Pancreas (tissue), 10 donors: ENCODE data around the gene ARL16. TPM values are rescaled to one million over a fixed set of nuclear protein-coding genes. Genes with fewer than 3 reads are reported as not detected.

Source experiments
- ATAC-seq, 4 donors: fragments of 200-7000 bp; cut with Tn5 transposase; one replicate each; pipeline versions ENCODE4 v1.8.0 to v1.9.1; 2020; ENCODE audit warnings: mild to moderate bottlenecking in 4 of 4, moderate library complexity in 4 of 4
- DNase-seq, 6 donors: peaks; one replicate each; pipeline ENCODE4 v3.0.0-alpha.2; 2020
- FAIRE-seq: peaks from 2 replicates; lab custom pipeline; 2012; peaks lifted over from hg19 to GRCh38; lab: Jason Lieb, UNC
- H3K27ac ChIP-seq, 4 donors: fragments of 200-600 bp; sonication (generic); 1 replicate in 3 of 4; 2 replicates in 1 of 4; pipeline versions ENCODE4 v1.5.0 to v1.8.0; 2020
- H3K27me3 ChIP-seq, 4 donors: fragments of 200-600 bp; one replicate each; pipeline ENCODE4 v1.8.0; 2021
- H3K36me3 ChIP-seq, 3 donors: fragments of 200-600 bp; sonication (generic) in 1 of 3; one replicate each; pipeline versions ENCODE4 v1.5.0 to v1.8.0; 2020 to 2021
- H3K4me1 ChIP-seq, 3 donors: fragments of 200-600 bp; one replicate each; pipeline ENCODE4 v1.8.0; 2021
- H3K4me3 ChIP-seq, 4 donors: fragments of 200-600 bp; sonication (generic) in 2 of 4; one replicate each; pipeline versions ENCODE4 v1.5.0 to v1.8.0; 2020 to 2021
- H3K9me3 ChIP-seq, 4 donors: fragments of 200-600 bp; one replicate each; pipeline ENCODE4 v1.8.0; 2021
- CTCF ChIP-seq, 4 donors: fragments of 200-600 bp; sonication (generic) in 3 of 4; IDR thresholded peaks; one replicate each; pipeline versions ENCODE4 v1.5.0 to v1.8.0; 2021; ENCODE audit warnings: antibody characterized with exemption in 4 of 4
- WGBS, 2 donors: extraction: QIAGEN DNeasy Blood & Tissue Kit; methylation state at CpG; one replicate each; pipeline ENCODE4 v1.1.7; 2013; 5-methylcytosine and 5-hydroxymethylcytosine counted together
- intact Hi-C, 3 donors: fragments of 100-400 bp; cut with DNase I; formaldehyde crosslinking; loops; one replicate each; pipeline versions ENCODE4 v1.11.1 to v1.14.2; 2022
- microRNA-seq, 2 donors: library from miRNA; unstranded; fragments of <30 nt; microRNA quantifications; one replicate each; pipeline versions ENCODE4 to v1.1.0, GENCODE V29; 2019 to 2020
- polyA plus RNA-seq, 2 donors: library from polyadenylated mRNA; stranded (reverse); fragments of 200-250 nt; gene quantifications; one replicate each; pipeline ENCODE4 v1.2.3, GENCODE V29; 2013
- total RNA-seq, 6 donors: library from RNA; stranded (reverse); fragmentation: NEBNext Ultra II Directional in 4 of 6; extraction: Animal tissue kit (Norgen Biotek cat#: 25700) in 4 of 6; gene quantifications; one replicate each; pipeline versions ENCODE4 v1.2.1 to v1.2.4, GENCODE V29; 2021 to 2023
- donor health status: healthy with polysubstance abuse.
- donor health status: DM: no; HTN: no; CAD: no; lungs with moderate emphysema.
- donor health status: DM: no; HTN: no; CAD: no.
- donor health status: control.
- donor health status: control.
- donor health status: Bipolar disorder and iron deficiency.
- donor health status: DM: yes; HTN: yes; CAD: no.
- donor health status: DM: no; HTN: no; CAD: no.
- donor health status: DM: no; HTN: no; CAD: no.
- donor health status: DM: yes; HTN: yes; CAD: no.

The ARL16 gene
- total and polyA plus RNA-seq, 8 donors, result 10.5 to 119 (median 13.7) TPM

GRCh38 chr17:81635431-81635830 lies 48.2 kb downstream of the ARL16 start:
- FAIRE-seq, result no peak
- H3K27ac ChIP-seq, result no peak overlapping the region
- intact Hi-C loops, result no loop called here
- WGBS, 2 donors, result 79 to 82% methylated on average over 5 of the region's 5 CpGs
- TF ChIP-seq CTCF (IDR thresholded peaks at IDR 0.05), result no peak
- H3K4me3 ChIP-seq, result peak overlapping the region in 1 of 4 donors; percentile 95
- H3K36me3 ChIP-seq, result no peaks in the 10 kb centered on the region
- peaks cover 0 to 23% (median 7%) of the 10 kb centered on the region in 3 donors for H3K4me1 ChIP-seq
- no peaks in the 10 kb centered on the region for H3K9me3 ChIP-seq
- no peak for ATAC-seq
- no peaks in the 10 kb centered on the region for H3K27me3 ChIP-seq
- DNase-seq, result peak in 2 of 6 donors; percentile 12 to 19

- intact Hi-C loops, result no loop called here
- no peak overlapping the region for H3K27ac ChIP-seq
- H3K36me3 ChIP-seq, result peaks cover 0 to 21% (median 5%) of the 10 kb centered on the region in 3 donors
- 71 to 86% methylated on average over 7 of the region's 7 CpGs for WGBS, 2 donors
- DNase-seq (peak in 1 of 6 donors; percentile 9), ATAC-seq (no peak), FAIRE-seq (no peak)
- no peaks in the 10 kb centered on the region for H3K9me3 ChIP-seq
- TF ChIP-seq CTCF (IDR thresholded peaks at IDR 0.05), result no peak
- peaks cover 0 to 18% (median 7%) of the 10 kb centered on the region in 3 donors for H3K4me1 ChIP-seq
- H3K4me3 ChIP-seq, result no peak overlapping the region
- no peaks in the 10 kb centered on the region for H3K27me3 ChIP-seq
Measured at GRCh38 chr17:81631482-81631881, 52.1 kb downstream of the ARL16 start.

Small RNA genes within 50 kb of the gene (microRNA-seq; reads per million reads assigned to microRNA genes)
- 0 to 0.29 reads per million in 2 donors for gene MIR6786

Other genes with a start within 250 kb of the ARL16 start
- 1,000 to 10,000 TPM; 1,458 to 2,872 (median 2,024) TPM for gene ACTG1, start 171.0 kb downstream of the ARL16 start, total RNA-seq
- gene ACTG1, start 171.0 kb downstream of the ARL16 start, polyA plus RNA-seq, result 1,000 to 10,000 TPM in 1 of 2 donors, 100 to 1,000 TPM in 1; 889 to 1,003 TPM
- 10 to 100 TPM in 4 of 6 donors, 1 to 10 TPM in 2; 7.9 to 11.9 (median 10.7) TPM for gene FSCN2, start 155.4 kb downstream of the ARL16 start, total RNA-seq
- gene FSCN2, start 155.4 kb downstream of the ARL16 start, polyA plus RNA-seq, result 10 to 100 TPM in 1 of 2 donors, 1 to 10 TPM in 1; 2.5 to 15.3 TPM
- 10 to 100 TPM in 5 of 6 donors, 1 to 10 TPM in 1; 9.4 to 17.5 (median 12.2) TPM for gene FAAP100, start 131.4 kb downstream of the ARL16 start, total RNA-seq
- 10 to 100 TPM; 40.0 to 66.0 TPM for gene FAAP100, start 131.4 kb downstream of the ARL16 start, polyA plus RNA-seq
- gene NPLOC4, start 46.7 kb downstream of the ARL16 start, total RNA-seq, result 10 to 100 TPM; 32.8 to 54.8 (median 36.4) TPM
- gene NPLOC4, start 46.7 kb downstream of the ARL16 start, polyA plus RNA-seq, result 10 to 100 TPM; 32.5 to 34.8 TPM
- gene TSPAN10, start 46.6 kb downstream of the ARL16 start, total RNA-seq, result 1 to 10 TPM in 2 of 6 donors, under 1 TPM in 4; 0.24 to 1.5 (median 0.84) TPM
- gene TSPAN10, start 46.6 kb downstream of the ARL16 start, polyA plus RNA-seq, result 1 to 10 TPM; 2.0 to 2.2 TPM
- gene PDE6G, start 27.3 kb downstream of the ARL16 start, total RNA-seq, result under 1 TPM in 2 of 6 donors, not detected in 4; 0.31 to 0.37 TPM
- gene PDE6G, start 27.3 kb downstream of the ARL16 start, polyA plus RNA-seq, result under 1 TPM; 0.47 to 0.49 TPM
- 10 to 100 TPM in 5 of 6 donors, 1 to 10 TPM in 1; 9.4 to 19.6 (median 13.8) TPM for gene OXLD1, start 17.2 kb downstream of the ARL16 start, total RNA-seq
- gene OXLD1, start 17.2 kb downstream of the ARL16 start, polyA plus RNA-seq, result 10 to 100 TPM; 48.2 to 57.2 TPM
- 10 to 100 TPM in 1 of 6 donors, 1 to 10 TPM in 5; 2.9 to 11.0 (median 5.6) TPM for gene CCDC137, start 17.1 kb downstream of the ARL16 start, total RNA-seq
- gene CCDC137, start 17.1 kb downstream of the ARL16 start, polyA plus RNA-seq, result 10 to 100 TPM; 12.5 to 50.4 TPM
- gene HGS, start 214 bp upstream of the ARL16 start, total RNA-seq, result 10 to 100 TPM; 39.3 to 56.6 (median 43.0) TPM
- 100 to 1,000 TPM; 135 to 174 TPM for gene HGS, start 214 bp upstream of the ARL16 start, polyA plus RNA-seq
- gene MRPL12, start 19.6 kb upstream of the ARL16 start, total RNA-seq, result 10 to 100 TPM; 18.1 to 46.6 (median 23.7) TPM
- 10 to 100 TPM; 48.8 to 98.7 TPM for gene MRPL12, start 19.6 kb upstream of the ARL16 start, polyA plus RNA-seq
- gene SLC25A10, start 28.5 kb upstream of the ARL16 start, total RNA-seq, result 10 to 100 TPM; 12.0 to 40.1 (median 17.3) TPM
- gene SLC25A10, start 28.5 kb upstream of the ARL16 start, polyA plus RNA-seq, result 10 to 100 TPM; 34.6 to 55.8 TPM
- gene GCGR, start 120.4 kb upstream of the ARL16 start, total RNA-seq, result 1 to 10 TPM in 2 of 6 donors, under 1 TPM in 3, not detected in 1; 0.28 to 2.1 (median 0.79) TPM
- 10 to 100 TPM in 1 of 2 donors, 1 to 10 TPM in 1; 7.3 to 22.7 TPM for gene GCGR, start 120.4 kb upstream of the ARL16 start, polyA plus RNA-seq
- gene MCRIP1, start 149.5 kb upstream of the ARL16 start, total RNA-seq, result 10 to 100 TPM; 28.9 to 64.0 (median 50.2) TPM
- gene MCRIP1, start 149.5 kb upstream of the ARL16 start, polyA plus RNA-seq, result 100 to 1,000 TPM; 133 to 203 TPM
- gene PPP1R27, start 151.3 kb upstream of the ARL16 start, total RNA-seq, result under 1 TPM in 1 of 6 donors, not detected in 5; 0.19 TPM
- gene PPP1R27, start 151.3 kb upstream of the ARL16 start, polyA plus RNA-seq, result 1 to 10 TPM; 1.1 to 1.5 TPM
- 1,000 to 10,000 TPM; 1,057 to 2,130 (median 1,556) TPM for gene P4HB, start 176.7 kb upstream of the ARL16 start, total RNA-seq
- 1,000 to 10,000 TPM in 1 of 2 donors, 100 to 1,000 TPM in 1; 876 to 1,399 TPM for gene P4HB, start 176.7 kb upstream of the ARL16 start, polyA plus RNA-seq
- 100 to 1,000 TPM in 5 of 6 donors, 10 to 100 TPM in 1; 99.5 to 170 (median 160) TPM for gene ARHGDIA, start 187.5 kb upstream of the ARL16 start, total RNA-seq
- 100 to 1,000 TPM; 157 to 225 TPM for gene ARHGDIA, start 187.5 kb upstream of the ARL16 start, polyA plus RNA-seq
- 10 to 100 TPM; 14.4 to 27.8 (median 23.4) TPM for gene ALYREF, start 207.8 kb upstream of the ARL16 start, total RNA-seq
- gene ALYREF, start 207.8 kb upstream of the ARL16 start, polyA plus RNA-seq, result 10 to 100 TPM; 10.3 to 22.6 TPM
- 10 to 100 TPM; 33.3 to 45.5 (median 42.5) TPM for gene ANAPC11, start 207.9 kb upstream of the ARL16 start, total RNA-seq
- 100 to 1,000 TPM in 1 of 2 donors, 10 to 100 TPM in 1; 95.1 to 112 TPM for gene ANAPC11, start 207.9 kb upstream of the ARL16 start, polyA plus RNA-seq
- under 1 TPM in 4 of 6 donors, not detected in 2; 0.19 to 0.62 (median 0.34) TPM for gene NPB, start 218.4 kb upstream of the ARL16 start, total RNA-seq
- under 1 TPM; 0.34 to 0.45 TPM for gene NPB, start 218.4 kb upstream of the ARL16 start, polyA plus RNA-seq
- gene PCYT2, start 227.6 kb upstream of the ARL16 start, total RNA-seq, result 10 to 100 TPM in 5 of 6 donors, 1 to 10 TPM in 1; 9.0 to 20.7 (median 15.0) TPM
- 10 to 100 TPM; 22.3 to 35.3 TPM for gene PCYT2, start 227.6 kb upstream of the ARL16 start, polyA plus RNA-seq
- 10 to 100 TPM in 5 of 6 donors, 1 to 10 TPM in 1; 9.6 to 18.1 (median 12.0) TPM for gene SIRT7, start 234.4 kb upstream of the ARL16 start, total RNA-seq
- gene SIRT7, start 234.4 kb upstream of the ARL16 start, polyA plus RNA-seq, result 10 to 100 TPM; 33.8 to 40.2 TPM
- 10 to 100 TPM in 1 of 6 donors, 1 to 10 TPM in 5; 6.4 to 11.1 (median 8.0) TPM for gene MAFG, start 243.9 kb upstream of the ARL16 start, total RNA-seq
- 1 to 10 TPM; 6.9 to 8.2 TPM for gene MAFG, start 243.9 kb upstream of the ARL16 start, polyA plus RNA-seq